VCaP (cell line): ENCODE measurements around the gene ARL13B.
"Not testable (repeated sequence)": the region's sequence is repeated elsewhere in the genome, so short reads cannot be mapped to it uniquely, and the experiment has no call there.

Experiments used
- H3K27ac ChIP-seq: fragments of 450-650 bp; 2 replicates; pipeline ENCODE4 v1.5.1; 2017
- CTCF ChIP-seq: fragments of 450-650 bp; conservative IDR thresholded peaks from 2 replicates; pipeline ENCODE4 v1.5.1; 2017; ENCODE audit warnings: mild to moderate bottlenecking, moderate library complexity

ARL13B gene

GRCh38 chr3:94076055-94076454 is 96.1 kb downstream of the ARL13B start:
- no peak for TF ChIP-seq CTCF

GRCh38 chr3:94080552-94080951 is 100.6 kb downstream of the ARL13B start:
- not testable (repeated sequence) for H3K27ac ChIP-seq

More at GRCh38 chr3:94076055-94076454, 96.1 kb downstream of the ARL13B start:
- no peak overlapping the region for H3K27ac ChIP-seq

GRCh38 chr3:94081884-94082283 is 101.9 kb downstream of the ARL13B start:
- no peak for TF ChIP-seq CTCF
- H3K27ac ChIP-seq, result no peak overlapping the region

GRCh38 chr3:94082391-94082937 is 102.5 kb downstream of the ARL13B start:
- no peak overlapping the region for H3K27ac ChIP-seq
- no peak for TF ChIP-seq CTCF

- TF ChIP-seq CTCF, result no peak
- no peak overlapping the region for H3K27ac ChIP-seq
These were observed 103.3 kb downstream of the ARL13B start for GRCh38 chr3:94083261-94083660.

- H3K27ac ChIP-seq, result no peak overlapping the region
- TF ChIP-seq CTCF, result no peak
These were observed 109.2 kb downstream of the ARL13B start for GRCh38 chr3:94089126-94089525.

GRCh38 chr3:94092086-94092485 is 112.1 kb downstream of the ARL13B start:
- TF ChIP-seq CTCF, result no peak
- H3K27ac ChIP-seq, result no peak overlapping the region

GRCh38 chr3:94093151-94093550 is 113.2 kb downstream of the ARL13B start:
- no peak overlapping the region for H3K27ac ChIP-seq
- no peak for TF ChIP-seq CTCF
